Hindlimb muscle (tissue), 1 donor: ENCODE data around the gene RFX1. TPM values are rescaled to one million over a fixed set of nuclear protein-coding genes. Genes with fewer than 3 reads are reported as not detected.
"Not testable (repeated sequence)": the region's sequence is repeated elsewhere in the genome, so short reads cannot be mapped to it uniquely, and the experiment has no call there.

Experiments
- DNase-seq: peaks from one replicate; pipeline ENCODE4 v3.0.0-alpha.2; 2013
- polyA plus RNA-seq: library from polyadenylated mRNA; unstranded; fragments of 120-200 nt; gene quantifications from one replicate; pipeline ENCODE4 v1.2.1, GENCODE V29; 2013; ENCODE audit not compliant: insufficient read length

Gene RFX1
- polyA plus RNA-seq, 1 donor, result 8.3 TPM

DNA sequence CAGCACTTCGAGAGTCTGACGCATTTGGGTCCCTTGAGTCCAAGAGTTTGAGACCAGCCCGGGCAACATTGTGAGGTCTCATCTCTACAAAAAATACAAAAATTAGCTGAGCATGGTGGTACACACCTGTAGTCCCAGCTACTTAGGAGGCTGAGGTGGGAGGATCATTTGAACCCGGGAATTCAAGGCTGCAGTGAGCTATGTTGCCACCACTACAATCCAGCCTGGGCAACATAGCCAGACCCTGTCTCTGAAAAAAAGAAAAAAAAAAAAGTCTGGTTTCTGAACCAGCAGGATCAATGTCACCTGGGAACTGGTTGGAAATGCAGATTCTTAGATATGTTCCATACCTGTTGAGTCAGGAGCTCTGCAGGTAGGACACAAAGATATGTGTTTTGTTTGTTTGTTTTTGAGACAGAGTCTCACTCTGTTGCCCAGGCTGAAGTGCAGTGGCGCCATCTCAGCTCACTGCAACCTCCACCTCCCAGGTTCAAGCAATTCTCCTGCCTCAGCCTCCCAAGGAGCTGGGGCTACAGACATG, 20.6 kb upstream of the RFX1 start:
- DNase-seq, result not testable (repeated sequence)

DNA sequence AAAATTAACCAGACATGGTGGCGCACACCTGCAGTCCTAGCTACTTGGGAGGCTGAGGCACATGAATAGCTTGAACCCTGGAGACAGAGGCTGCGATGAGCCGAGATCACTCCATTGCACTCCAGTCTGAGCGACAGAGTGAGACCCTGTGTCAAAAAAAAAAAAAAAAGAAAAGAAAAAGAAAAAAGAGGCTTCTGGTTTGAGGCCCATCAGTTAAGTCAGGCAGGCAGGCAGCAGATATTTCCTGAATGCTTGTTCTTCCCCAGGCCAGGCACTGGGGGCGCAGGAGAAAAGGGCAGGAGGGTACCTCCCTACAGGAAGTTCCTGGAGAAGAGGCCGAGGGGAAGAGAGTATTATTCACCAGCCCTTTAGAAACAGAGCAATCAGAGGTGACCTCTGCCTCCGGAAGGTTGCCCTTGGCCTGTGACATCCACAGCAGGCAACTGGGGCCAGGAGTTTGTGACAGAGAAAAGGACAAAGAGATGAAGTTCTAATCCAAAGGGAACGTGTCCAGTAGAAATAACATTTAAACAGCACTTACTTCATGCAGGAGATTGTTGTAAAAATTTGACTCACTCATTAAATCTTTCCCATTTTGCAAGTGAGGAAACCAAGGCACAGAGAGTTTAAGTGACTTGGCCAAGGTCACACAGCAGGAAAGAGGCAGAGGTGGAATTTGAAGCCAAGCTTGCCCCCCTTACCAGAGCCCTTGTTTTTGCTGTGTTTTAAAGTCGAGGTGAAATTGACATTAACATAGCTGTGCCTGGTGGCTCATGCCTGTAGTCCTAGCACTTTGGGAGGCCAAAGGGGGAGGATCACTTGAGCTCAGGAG, 17.5 kb upstream of the RFX1 start:
- no peak for DNase-seq

DNA sequence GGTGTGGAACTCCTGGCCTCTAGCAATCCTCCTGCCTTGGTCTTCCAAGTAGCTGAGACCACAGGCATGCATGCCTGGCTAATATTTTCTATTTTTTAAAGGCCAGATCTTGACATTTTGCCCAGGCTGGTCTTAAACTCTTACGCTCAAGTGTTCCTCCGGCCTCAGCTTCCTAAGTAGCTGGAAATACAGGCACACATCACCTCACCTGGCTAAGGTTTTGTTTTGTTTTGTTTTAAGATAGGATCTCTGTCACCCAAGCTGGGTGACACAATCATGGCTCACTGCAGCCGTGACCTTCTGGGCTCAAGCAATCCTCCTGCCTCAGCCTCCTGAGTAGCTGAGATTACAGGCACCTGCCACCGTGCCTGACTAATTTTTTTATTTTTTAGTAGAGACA, 16.3 kb upstream of the RFX1 start:
- no peak for DNase-seq

DNA sequence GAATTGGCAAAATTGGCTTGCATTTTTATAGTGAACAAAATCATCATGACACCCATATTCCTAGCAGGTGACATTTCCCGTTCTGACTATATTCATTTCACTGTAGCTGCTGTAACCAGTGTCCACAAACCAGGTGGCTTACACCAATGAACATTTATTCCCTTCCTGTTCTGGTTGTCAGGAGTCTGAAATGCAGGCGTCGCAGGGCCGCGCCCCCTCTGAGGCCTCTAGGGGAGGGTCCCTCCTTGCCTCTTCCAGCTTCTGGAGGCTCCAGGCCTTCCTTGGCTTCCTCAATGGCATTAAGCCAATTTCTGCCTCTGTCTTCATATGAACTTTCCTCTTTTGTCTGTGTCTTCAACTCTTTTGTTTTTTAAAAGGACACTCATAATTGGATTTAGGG, 15.4 kb upstream of the RFX1 start:
- DNase-seq, result no peak

DNA sequence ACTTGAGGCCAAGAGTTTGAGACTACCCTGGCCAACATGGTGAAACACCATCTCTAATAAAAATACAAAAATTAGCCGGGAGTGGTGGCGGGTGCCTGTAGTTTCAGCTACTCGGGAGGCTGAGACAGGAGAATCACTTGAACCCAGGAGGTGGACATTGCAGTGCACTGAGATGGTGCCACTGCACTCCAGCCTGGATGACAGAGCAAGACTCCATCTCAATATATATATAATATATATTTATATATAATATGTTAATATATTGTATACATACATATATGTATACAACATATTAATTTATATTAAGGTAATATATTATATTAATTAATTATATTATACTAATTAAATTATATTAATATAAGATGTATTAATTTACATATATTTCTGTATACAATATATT, 13.6 kb upstream of the RFX1 start:
- DNase-seq, result not testable (repeated sequence)

DNA sequence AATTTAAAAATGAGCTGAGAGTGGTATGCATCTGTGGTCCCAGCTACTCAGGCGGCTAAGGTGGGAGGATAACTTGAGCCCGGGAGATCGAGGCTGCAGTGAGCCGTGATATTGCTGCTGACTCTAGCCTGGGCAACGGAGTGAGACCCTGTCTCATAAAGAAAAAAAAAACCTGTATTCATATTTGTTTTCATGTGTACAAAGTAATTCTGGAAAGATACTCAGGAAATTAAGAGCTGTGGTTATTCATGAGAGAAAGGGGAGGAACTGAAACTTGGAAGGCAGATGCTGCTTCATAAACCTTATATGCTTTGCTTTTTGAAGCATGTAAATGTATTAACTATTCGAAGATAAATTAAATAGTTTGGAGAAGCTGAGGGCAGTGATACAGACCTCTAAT, 13.0 kb upstream of the RFX1 start:
- no peak for DNase-seq

DNA sequence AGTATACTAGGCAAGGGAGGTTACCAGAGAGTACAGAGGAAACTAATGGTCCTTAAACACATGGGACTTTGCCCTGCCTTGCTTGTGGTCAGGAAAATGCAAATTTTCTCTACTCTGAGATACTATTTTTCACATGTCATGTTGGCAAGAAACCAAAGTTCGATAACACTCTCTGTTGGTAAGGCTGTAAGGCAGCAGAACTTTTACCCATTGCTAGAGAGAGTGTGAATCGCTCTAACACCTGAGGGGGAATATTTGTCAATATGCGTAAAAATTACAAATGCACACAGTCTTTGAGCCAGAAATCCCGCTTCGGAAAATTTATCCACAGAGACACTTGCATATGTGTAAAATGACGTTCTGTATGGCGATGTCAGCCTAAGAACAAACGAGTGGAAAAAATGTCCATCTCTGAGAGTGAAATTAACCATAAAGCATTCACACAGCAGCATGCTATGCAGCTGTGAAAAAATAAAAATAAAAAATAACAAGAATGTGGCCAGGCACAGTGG, 9.5 kb upstream of the RFX1 start:
- DNase-seq, result no peak

DNA sequence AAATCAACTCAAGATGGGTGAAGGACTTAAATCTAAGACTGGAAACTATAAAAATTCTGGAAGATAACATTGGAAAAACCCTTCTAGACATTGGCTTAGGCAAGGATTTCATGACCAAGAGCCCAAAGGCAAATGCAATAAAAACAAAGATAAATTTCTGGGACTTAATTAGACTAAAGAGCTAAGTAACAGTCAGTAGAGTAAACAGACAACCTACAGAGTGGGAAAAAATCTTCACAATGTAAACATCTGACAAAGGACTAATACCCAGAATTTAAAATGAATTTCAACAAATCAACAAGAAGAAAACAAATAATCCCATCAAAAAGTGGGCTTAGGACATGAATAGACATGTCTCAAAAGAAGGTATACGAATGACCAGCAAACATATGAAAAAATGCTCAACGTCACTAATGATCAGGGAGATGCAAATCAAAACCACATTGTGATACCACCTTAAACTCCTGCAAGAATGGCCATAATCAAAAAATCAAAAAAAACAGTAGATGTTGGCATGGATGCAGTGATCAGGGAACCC, 6.3 kb upstream of the RFX1 start:
- no peak for DNase-seq

DNA sequence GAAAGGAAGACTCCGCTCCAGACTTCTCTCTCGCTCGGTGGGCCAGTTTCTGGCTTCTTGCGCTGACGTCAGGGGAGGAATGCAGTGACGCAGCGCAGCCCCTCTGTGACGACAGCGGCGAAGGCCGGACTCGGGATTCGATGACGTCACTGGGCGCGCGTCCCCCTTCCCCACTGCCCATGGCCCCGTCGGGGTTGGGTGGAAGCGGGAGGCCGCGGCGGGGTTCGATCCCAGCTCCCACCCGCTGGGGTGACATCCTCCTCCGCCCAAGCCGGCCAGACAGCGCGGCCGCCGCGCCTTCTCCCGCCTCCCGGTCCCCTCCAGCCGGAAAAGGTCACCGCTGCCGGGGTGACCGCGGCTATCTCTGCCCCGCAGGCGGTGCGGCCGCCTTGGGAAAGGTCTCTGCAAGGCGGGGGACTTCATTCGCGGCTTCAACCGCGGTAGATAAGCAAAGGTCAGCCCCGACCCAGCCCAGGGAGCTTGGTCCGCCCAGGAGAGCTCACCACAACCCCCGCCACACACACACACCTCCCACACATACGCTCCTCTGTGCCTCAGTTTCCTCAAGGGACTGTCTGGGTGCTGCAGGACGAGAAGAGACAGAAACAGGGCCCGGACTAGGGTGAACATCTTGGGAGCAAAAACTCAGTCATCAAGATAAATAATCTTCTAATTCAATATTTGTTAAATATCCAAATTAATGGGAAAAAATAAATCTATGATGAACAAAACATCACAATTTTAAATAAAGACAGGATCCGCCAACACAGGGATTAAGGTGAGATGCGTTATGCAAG, 844 bp upstream of the RFX1 start:
- DNase-seq, result no peak

DNA sequence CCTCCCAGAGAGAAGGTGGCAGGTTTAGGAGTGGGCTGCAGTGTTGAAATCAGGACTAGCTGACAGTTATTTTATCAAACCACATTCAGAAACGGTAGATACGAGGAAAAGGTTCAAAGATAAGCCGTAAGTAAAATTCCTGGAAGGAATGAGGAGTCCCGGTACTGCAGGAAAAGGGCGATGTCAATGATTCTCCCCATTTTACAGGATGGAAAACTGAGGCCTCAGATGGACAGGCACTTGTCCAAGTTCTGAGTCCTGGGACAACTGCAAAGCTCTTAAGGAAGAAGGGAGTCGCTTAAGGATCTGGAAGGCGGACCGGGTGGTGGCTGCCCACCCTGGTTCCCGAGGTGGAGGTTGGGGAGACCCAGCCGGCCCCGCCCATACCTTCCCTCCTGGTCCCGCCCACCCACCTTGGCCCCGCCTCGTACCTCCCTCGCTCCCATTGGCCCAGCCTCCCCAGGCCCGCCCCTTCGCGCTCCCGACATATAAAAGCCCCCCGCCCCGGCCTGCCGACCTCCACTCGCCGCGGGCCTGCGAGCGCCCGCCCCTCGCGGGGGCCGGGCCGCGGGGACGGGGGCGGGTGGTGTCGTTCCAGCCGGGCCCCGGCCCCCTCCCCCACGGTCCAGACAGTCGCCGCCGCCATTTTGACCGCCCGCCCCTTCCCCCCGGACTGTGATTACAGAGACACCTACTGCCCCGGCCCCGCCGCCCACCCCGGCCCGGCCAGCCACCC, 603 bp downstream of the RFX1 start:
- peak; percentile 87 for DNase-seq

DNA sequence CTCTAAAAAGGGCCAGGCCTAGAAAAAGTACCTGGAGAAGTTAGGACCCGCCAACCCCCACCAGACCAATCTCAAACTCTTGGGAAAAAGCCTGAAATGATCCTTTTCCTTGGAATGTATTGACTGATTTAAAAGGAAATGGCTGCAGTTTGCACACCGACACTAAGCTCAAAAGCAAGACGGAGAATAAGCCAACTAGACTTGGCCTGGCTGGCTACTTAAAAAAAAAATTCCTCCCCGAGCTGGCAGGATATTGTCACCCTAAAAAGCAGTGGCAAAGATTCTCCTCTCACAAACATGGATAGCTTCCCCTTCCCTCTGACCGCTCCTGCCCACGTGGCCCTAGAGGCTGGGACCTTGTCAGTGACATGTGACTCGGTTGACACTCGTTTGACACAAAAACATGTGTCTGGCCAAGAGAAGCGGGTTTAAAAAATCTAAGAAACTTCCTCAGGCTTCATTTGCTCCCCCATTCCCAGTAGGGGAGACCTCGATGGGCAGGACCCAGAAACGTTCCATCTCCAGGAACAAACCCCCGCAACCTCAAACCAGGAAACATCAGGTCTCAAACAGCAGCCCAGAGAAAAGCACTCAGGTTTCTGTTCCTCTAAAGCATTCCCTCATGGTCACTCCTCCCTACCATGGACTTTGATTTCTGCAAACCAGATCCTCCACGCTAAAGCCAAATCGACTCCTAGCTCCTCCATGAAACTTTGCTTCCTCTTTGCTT, 1.3 kb downstream of the RFX1 start:
- DNase-seq, result peak; percentile 47

DNA sequence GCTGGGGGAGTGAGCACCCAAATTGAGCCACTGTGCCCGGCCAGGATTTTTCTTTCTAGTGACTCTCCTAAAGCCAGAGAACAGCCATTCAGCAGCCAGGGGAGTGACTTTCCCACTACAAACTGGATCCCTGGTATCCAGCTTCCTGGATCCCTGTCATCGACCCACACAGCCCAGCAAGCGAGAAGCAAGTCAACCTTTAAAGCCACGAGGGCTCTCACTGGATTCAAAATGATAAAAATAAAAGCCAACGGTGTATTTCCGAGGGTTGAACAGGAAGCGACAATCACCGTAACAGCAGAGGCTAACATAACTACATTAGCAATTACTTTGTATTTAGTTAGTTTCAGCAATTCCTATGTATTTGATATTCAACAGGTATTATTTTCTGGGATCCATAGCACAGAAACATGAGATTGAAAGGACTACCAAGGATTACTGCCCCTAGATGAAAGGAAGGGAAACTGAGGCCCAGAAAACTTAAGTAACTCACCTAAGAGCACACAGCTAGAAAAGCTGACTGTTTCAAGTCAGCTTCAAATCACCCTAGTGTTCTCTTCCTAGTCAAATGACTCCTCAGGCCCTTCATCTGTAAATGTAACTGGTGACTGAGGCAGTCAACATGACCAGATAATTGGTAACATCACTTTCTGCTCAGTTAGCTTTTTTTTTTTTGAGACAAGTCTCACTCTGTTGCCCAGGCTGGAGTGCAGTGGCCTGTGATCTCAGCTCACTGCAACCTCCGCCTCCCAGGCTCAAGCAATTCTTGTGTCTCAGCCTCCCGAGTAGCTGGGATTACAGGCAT, 2.7 kb downstream of the RFX1 start:
- no peak for DNase-seq

DNA sequence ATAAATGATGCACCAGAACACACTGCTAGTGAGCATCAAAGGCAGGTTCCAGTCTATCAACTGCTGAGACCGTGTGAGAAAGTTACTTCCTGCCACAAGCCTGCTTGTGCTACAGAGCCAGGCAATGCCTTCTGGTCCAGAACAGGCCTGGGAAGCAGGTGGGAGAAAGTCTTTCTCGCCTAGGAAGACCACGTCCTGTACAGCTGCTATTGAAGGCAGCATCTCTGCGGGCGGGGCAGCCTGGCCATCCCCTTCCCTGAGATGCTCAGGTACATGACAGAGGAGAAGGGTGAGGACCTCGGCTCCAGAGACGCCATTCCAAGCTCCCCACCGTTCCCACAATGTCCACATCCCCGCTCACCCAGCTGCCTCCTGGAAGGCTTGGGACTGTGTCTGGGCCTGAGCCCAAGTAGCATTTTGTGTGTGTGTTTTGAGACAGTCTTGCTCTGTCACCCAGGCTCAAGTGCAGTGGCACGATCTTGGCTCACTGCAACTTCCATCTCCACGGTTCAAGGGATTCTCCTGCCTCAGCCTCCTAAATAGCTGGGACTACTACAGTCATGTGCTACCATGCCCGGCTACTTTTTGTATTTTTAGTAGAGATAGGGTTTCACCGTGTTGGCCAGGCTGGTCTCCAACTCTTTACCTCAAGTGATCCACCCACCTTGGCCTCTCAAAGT, 3.4 kb downstream of the RFX1 start:
- DNase-seq, result no peak

DNA sequence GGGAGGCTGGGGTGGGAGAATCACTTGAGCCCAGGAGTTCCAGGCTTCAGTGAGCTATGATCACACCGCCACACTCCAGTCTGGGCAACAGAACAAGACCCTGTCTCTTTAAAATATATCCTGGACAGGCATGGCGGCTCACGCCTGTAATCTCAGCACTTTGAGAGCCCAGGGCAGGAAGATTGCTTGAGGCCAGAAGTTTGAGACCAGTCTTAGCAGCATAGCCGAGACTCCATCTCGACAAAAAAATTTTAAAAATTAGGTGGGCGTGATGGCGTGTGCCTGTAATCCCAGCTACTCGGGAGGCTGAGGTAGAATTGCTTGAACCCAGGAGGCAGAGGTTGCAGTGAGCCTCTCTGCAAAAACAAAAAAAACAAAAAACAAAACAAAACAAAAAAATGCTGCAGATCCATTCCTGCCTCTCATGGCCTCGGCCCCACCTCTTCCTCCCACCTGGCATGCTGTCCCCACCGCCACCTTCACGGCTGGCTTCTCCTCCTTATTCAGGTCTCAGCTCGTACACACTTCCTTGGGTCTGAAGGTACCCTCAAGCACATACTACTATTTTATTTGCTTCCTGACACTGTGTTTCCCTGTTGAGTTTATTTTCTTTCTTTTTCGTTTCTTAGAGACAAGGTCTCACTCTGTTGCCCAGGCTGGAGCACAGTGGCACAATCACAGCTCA, 5.3 kb downstream of the RFX1 start:
- DNase-seq, result no peak

DNA sequence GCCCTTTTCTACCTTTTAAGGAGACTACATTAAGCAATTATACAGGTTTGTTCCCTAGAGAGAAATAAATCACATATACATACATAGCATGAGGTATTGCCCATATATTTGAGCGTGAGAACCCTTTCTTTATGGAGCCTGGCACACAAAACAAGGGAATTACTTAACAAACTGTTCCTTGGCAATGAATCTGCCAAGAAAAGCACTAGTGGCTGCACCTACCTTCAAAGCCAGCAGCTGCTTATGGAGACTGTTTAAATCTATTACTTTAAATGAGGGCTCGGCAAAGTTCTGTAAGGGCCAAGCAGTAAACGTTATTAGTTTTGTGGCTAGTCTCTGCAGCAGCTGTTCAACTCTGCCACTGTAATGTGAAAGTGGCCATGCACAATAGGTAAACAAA, 7.0 kb downstream of the RFX1 start:
- DNase-seq, result no peak

DNA sequence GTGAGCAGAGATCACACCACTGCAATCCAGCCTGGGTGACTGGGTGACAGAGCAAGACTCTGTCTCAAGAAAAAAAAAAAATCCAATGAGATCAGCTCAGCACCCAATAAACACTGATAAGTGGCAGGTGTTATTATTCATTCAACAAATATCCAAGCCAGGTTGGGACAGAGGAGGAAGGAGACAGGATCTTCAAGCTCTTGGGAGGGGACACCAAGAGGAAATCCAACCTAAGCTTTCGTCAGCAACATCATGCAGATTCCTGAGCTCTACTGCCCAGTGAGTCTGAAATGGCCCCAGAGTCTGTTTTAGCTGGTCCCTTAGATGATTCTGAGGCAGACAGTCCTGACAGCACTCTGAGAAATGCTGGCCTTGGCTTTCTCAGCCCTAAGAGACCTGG, 7.7 kb downstream of the RFX1 start:
- no peak for DNase-seq

DNA sequence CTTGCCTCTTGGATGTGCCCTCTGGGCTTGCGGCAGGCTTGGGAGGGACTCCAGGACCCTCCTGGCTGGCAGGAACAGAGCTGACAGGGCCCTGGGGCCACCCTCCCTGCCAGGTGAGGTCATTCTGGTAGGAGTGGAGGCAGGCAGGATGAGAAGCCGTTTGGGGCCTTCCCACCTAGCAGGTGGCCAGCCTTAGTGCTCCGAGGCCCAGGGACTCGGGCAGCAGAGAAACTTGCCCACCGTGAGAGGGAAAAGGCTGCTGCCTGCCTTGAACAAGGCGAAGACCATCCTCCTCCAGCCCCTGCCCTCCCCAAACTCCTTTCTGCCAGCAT, 8.5 kb downstream of the RFX1 start:
- DNase-seq, result no peak

DNA sequence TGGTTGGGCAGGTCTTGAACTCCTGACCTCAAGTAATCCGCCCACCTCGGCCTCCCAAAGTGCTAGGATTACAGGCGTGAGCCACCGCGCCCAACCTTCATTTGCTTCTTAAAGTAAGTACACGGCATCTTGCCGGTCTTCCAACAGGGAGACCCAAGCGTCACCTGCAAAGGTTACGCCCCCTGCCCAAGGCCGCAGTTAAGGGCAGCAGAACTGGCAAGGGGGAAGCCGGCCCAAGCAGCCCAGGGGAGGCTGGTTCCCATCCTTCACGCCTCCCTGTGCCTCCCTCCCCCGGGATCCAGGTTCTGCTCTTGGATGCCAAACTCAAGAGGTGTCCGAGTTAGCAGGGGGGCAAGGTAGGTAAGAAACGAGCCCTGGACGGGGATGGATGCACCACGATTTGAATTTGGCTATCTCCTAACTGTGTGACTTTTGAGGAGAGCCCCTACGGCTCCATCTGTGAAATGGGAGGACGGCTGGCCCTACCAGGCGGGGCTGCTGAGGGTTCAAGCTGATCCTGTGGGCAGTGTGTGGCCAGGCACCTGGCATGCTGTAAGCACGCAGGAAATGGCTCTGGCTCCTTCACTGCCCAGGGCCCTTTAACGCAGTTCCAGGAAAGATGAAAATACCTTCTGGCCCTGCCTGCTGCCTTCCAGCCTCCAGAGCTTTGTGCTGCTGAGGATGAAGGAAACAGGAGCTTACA, 9.0 kb downstream of the RFX1 start:
- DNase-seq, result no peak
